GM12874 (cell line): ENCODE measurements around the gene TOPAZ1.

Experiments
- TF ChIP-seq, protein P1 (sequence below): IDR thresholded peaks from 2 replicates; pipeline ENCODE4 v1.5.1; 2011; ENCODE audit warnings: low read depth, mild to moderate bottlenecking, control low read depth, low read length, moderate library complexity; ENCODE audit not compliant: insufficient read depth

Gene TOPAZ1

GRCh38 chr3:44280077-44280476 is 38.4 kb downstream of the TOPAZ1 start:
- TF ChIP-seq, protein P1, sequence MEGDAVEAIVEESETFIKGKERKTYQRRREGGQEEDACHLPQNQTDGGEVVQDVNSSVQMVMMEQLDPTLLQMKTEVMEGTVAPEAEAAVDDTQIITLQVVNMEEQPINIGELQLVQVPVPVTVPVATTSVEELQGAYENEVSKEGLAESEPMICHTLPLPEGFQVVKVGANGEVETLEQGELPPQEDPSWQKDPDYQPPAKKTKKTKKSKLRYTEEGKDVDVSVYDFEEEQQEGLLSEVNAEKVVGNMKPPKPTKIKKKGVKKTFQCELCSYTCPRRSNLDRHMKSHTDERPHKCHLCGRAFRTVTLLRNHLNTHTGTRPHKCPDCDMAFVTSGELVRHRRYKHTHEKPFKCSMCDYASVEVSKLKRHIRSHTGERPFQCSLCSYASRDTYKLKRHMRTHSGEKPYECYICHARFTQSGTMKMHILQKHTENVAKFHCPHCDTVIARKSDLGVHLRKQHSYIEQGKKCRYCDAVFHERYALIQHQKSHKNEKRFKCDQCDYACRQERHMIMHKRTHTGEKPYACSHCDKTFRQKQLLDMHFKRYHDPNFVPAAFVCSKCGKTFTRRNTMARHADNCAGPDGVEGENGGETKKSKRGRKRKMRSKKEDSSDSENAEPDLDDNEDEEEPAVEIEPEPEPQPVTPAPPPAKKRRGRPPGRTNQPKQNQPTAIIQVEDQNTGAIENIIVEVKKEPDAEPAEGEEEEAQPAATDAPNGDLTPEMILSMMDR = no peak

GRCh38 chr3:44280631-44281030 is 38.9 kb downstream of the TOPAZ1 start:
- TF ChIP-seq, protein P1 = no peak

DNA sequence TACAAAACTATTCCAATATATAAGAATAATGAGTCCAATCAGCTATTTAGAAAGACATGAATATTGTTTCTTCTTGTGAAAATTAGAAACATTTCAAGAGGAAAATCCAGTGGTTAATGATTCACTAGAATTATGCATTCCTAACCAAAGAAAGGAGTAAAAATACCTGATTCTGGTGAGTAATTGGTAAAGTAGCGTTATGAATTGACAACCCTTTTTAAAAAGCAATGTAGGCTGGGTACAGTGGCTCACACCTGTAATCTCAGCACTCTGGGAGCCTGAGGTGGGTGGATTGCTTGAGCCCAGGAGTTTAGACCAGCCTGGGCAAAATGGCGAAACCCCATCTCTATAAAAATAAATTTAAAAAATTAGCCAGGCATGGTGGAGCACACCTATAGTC is 43.3 kb downstream of the TOPAZ1 start:
- TF ChIP-seq, protein P1 = no peak

DNA sequence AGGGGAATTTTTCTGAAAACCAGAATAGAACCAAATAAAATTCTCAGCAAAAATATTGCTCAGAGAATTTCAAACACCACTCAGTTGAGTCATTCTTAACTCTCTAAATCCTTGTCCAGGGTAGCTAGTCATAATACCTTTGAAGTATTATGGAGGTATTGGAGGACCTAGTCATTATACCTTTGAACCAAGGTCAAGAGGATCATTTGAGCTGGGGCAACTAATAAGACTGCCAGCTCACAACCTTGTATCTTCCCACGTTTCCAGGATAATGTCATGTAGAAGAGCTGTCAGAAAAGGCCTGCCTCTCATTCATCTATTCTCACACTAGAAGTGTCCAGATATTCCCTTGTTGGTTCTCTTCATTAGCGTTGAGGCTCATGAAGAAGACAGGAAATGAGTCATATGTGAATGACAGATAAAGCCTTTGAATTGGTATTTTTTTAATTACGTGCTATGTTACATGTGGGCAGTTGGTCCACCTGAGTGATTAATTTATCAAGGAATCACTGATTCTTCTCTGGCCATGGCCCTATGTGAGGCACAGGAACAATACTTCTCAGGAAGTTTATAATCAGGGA is 48.3 kb downstream of the TOPAZ1 start:
- TF ChIP-seq, protein P1 = no peak

DNA sequence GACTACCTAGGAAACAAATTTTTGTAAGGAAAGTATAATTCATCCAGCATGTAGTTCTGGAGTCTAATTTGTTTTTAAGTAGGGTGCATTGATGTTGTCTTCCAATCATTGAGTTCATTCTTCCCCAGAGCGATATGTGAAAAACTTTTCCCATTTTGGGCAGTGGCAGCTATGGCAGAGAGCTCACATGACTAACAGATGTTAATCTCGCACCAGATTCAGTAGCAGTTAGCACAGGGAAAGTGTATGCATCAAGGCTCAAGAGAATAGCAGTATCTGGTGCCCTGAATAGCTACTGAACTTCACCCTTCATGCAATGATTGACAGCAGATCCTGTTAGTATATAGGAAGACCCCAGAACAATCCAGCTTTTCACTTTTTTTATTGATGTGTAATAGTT is 50.6 kb downstream of the TOPAZ1 start:
- TF ChIP-seq, protein P1 = no peak

- TF ChIP-seq, protein P1 = no peak
These were observed 51.3 kb downstream of the TOPAZ1 start for GRCh38 chr3:44292947-44293346.

- TF ChIP-seq, protein P1 = no peak
These were observed 55.6 kb downstream of the TOPAZ1 start for GRCh38 chr3:44297255-44297654.
